ENCODE data around the gene NAALADL2.

DNA sequence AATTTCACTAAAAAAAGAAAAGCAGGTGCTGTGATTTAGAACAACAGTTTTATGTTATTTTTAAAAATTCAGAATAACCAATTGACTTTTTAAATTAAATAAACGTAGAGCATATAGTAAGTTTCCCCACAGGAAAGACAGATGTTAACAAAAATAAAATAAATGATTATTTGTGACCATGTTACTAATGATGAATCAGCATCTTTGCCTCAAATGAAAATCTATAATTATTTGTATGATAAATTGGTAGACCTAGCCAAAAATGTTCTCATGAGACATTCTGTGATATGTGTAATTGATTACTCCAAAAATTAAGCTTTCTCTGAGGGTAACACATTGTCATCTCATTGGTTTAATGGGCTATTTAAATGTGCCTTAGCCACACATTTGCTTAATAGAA is 948.0 kb downstream of the NAALADL2 start:
- TF ChIP-seq, protein P1, sequence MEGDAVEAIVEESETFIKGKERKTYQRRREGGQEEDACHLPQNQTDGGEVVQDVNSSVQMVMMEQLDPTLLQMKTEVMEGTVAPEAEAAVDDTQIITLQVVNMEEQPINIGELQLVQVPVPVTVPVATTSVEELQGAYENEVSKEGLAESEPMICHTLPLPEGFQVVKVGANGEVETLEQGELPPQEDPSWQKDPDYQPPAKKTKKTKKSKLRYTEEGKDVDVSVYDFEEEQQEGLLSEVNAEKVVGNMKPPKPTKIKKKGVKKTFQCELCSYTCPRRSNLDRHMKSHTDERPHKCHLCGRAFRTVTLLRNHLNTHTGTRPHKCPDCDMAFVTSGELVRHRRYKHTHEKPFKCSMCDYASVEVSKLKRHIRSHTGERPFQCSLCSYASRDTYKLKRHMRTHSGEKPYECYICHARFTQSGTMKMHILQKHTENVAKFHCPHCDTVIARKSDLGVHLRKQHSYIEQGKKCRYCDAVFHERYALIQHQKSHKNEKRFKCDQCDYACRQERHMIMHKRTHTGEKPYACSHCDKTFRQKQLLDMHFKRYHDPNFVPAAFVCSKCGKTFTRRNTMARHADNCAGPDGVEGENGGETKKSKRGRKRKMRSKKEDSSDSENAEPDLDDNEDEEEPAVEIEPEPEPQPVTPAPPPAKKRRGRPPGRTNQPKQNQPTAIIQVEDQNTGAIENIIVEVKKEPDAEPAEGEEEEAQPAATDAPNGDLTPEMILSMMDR (IDR thresholded peaks at IDR 0.05) = no peak
- TF ChIP-seq POLR2A (IDR thresholded peaks at IDR 0.05) (no peak), POLR2AphosphoS5 (IDR thresholded peaks at IDR 0.05; ENCODE audit: insufficient read depth in 1 of 2, low read depth in 1 of 2) (no peak)

Measured in vagina (tissue), 2 donors.